Right renal cortex interstitium (tissue), 3 donors: ENCODE data around the gene CCDC195. TPM values are rescaled to one million over a fixed set of nuclear protein-coding genes. Genes with fewer than 3 reads are reported as not detected.
"Not testable (repeated sequence)": the region's sequence is repeated elsewhere in the genome, so short reads cannot be mapped to it uniquely, and the experiment has no call there.

Experiments used
- DNase-seq, 3 donors: peaks; one replicate each; pipeline ENCODE4 v3.0.0-alpha.2; 2013; ENCODE audit warnings: low read depth in 3 of 3, low spot score in 2 of 3
- polyA plus RNA-seq, 3 donors: library from polyadenylated mRNA; unstranded; fragments of 120-200 nt; gene quantifications; one replicate each; pipeline ENCODE4 v1.2.1, GENCODE V29; 2013; ENCODE audit not compliant: insufficient read length in 3 of 3

Gene CCDC195
- polyA plus RNA-seq, 3 donors = not detected

DNA sequence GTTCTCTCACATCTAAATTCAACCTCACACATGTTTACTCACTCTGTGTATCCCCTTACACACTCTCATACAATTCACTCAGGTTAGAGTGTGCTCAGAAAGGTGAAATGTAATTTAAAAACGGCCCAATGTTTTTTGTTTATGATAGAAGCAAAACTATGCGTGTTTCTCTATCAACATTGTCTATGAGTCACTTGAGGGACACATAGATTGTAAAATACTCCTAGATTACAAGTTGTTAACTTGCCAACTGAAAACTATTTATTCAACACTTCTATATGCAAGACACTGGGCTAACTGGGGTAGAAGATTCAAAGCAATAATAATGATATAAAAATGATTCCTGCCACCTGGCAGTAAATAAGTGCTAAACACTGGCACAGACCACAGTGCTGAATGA is 24.6 kb downstream of the CCDC195 start:
- DNase-seq = no peak

DNA sequence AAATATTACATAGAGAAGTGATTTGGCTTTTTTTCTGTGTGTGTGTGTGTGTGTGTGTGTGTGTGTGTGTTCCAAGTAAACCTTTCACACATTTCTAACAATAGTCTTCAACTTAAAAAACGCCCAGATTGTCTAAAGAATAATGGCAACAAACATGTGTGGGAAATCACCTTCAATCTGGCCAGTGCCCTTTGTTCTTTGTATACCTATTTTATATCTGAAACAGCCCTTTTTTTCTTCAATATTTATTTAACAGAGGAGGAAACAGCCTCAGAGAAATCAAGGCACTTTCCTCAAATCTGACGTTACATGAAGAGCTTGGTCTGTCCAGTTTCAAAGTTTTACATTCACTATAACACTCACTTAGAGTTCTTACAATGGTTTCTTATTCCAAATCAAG is 25.3 kb downstream of the CCDC195 start:
- no peak for DNase-seq

DNA sequence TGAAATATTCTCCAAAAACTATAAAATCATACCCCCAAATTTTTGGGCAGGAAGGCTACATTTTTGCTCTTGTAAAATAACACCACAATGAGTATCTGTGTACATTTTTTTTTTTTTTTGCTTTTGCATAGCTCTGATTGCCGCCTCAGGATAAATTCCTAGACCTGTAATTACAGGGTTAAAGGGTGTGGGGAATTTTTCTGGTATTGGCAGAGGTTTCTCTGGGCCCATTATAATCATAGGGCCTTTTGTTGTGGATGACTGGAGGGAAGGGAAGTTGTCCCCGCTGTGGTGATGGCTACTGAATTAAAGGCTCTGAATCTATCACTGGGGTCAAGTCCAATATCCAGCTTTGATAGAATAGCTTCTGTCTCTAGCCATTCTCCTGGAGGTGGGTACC is 26.6 kb downstream of the CCDC195 start:
- DNase-seq = no peak

- DNase-seq = no peak
Measured at GRCh38 chr2:224688997-224689396, 27.2 kb downstream of the CCDC195 start.

DNA sequence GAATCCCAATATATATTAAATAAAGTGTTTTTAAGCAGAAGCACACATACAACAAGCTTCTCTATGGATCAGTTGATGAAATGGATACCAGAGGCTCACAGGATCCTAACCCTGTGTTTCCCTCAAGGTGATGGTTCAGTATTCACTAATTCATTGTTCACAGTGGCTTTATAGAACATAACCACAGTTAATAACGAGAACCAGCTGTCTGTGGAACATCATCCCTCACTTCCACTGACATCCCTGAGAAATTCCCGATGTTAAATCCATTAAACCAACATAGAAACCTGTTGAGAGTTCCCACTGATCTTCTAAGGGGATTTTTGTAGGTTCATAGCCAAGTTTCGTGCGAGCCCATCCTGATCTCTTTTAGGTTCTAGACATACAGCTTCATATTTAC is 29.0 kb downstream of the CCDC195 start:
- no peak for DNase-seq

DNA sequence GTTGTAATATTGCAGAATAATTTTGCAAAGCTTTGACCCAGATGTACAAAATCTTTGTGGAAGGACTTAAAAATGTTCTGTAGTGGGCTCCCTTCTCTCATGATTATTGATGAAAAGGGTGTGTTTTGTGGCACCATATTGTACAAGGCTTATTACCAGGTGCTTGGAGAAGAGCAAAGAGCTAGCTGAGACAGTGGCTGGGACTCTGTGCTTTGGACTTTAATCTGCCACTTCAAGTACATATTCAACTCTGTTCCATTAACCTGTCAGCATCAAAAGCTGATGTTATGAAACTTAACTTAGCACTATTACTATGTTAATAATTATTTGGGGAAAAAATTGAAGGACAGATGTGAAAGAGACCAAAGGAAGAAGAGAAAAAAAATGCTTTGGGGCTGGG is 31.0 kb downstream of the CCDC195 start:
- DNase-seq = no peak

- DNase-seq = no peak
Measured at GRCh38 chr2:224682134-224682533, 34.0 kb downstream of the CCDC195 start.

DNA sequence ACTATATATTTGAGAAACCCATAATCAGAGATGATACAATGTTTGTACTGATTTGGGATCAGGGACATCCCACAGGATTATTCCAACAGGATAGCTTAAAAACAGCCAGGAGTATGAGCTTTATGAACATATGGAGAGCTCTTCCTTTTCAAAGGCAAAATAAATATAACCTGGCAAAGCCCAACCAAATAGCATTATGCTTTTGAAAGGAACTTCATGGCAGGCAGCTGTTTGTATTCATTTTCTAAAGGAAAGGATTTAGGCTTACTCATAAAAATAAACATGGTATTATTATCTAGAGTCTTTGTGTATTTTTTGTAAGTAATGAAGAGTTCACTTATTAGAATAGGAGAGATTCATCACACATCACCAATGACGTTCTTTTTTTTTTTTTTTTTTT is 44.4 kb downstream of the CCDC195 start:
- no peak for DNase-seq

DNA sequence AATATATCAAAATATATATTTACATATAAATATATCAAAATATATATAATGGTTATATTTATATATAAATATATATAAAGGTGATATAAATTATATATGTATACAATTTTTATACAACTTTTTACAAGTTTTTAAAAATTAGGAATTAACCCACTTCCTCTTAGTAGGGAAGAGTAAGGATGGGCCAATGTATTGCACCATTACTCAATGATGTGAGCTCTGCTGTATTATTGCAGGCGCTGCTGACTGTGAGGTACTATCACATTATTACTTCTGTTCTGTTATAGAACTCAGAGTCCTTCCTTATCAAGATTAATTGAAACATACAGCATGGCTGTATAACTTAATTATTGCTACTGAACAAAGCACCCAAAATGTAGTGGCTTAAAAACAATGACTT is 46.0 kb downstream of the CCDC195 start:
- DNase-seq = no peak

DNA sequence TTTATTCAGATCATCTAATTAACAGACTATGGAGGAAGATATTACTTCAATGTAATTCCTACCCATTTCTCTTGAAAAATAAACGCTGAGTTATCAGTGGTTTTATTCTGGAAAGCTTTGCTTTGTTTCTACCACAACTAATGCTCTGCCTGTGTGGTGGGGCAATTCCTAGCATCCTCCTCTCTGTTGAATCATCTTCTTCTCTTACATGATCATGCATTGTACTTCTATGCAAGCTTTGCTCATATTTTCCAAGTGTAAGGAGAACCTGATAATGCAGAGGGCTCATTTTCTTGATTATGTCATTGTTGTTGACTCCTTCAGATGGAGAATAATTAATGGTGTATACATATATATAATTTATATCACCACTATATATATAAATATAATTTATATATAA is 46.7 kb downstream of the CCDC195 start:
- no peak for DNase-seq

DNA sequence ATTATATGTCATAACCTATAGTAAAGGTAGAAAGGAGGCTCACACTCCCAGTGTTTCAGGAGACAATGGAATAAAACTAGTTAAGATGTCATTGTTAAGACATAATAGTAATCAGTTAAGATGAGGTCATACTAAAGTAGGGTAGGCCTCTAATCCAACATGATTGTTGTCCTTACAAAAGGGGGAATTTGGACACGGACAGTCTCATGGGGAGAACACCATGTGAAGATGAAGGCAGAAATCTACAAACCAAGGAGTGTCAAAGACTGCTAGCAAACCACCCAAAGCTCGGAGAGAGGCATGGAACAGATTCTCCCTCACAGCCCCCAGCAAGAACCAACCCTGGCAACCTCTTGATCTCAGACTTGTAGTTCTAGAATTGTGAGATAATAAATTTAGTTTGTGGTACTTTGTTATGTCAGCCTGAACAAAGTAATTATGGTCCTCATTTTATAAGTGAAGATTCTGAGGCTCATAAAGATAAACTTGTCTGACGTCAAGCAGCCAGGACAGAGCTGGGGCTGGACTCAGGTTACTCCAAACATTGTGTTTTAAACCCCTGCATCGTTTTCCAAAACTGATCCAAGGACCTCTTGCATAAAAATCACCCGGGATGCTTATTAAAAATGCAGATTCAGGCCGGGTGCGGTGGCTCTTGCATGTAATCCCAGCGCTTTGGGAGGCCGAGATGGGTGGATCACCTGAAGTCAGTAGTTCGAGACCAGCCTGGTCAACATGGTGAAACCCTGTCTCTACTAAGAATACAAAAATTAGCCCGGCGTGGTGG is 47.8 kb downstream of the CCDC195 start:
- DNase-seq = no peak

DNA sequence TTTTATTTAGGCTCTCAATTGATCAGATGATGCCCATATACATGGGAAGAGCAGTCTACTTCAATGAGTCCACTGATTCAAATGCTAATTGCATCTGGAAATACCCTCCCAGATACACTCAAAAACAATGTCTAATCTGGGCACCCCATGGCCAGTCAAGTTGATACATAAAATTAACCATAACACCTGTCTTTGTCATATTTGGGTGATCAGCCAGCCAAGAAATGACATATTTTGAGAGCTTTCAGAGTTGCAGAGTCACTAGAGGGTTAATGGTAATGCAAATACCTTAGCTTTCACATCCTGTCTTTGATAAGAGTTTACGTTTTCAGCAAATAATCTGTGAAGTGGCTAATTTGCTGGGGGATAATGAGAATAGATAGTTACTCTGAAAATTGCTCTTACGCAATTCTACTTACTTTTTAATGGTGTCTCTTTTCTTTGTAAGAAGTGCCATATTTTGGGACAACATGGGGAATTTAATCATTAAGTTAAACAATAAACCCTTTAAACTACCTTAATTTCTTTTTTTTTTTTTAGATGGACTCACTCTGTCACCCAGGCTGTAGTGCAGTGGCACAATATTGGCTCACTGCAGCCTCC is 49.1 kb downstream of the CCDC195 start:
- DNase-seq = no peak

- DNase-seq = not testable (repeated sequence)
Measured at GRCh38 chr2:224663322-224663721, 52.8 kb downstream of the CCDC195 start.

DNA sequence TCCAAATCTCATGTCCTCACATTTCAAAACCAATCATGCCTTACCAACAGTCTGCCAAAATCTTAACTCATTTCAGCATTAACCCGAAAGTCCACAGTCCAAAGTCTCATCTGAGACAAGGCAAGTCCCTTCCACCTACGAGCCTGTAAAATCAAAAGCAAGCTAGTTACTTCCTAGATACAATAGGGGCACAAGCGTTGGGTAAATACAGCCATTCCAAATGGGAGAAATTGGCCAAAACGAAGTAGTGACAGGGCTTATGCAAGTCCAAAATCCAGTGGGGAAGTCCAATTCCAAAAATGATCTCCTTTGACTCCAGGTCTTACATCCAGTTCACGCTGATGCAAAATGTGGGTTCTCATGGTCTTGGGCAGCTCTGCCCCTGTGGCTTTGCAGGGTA is 54.5 kb downstream of the CCDC195 start:
- DNase-seq = not testable (repeated sequence)

DNA sequence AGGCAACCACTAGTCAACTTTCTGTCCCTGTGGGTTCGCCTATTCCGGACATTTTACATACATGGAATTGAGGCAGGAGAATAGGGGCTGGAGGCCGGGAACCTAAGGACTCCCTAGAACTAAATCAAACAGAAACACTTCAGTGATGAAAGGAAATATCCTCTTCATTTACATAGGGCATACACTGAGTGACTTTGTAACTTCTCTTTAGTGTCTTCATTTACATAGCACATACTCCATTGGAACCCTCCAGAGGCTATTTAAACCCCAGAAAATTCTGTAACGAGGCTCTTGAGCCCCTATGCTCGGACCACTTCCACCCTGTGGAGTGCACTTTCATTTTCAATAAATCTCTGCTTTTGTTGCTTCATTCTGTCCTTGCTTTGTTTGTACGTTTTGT is 56.5 kb downstream of the CCDC195 start:
- no peak for DNase-seq

- no peak for DNase-seq
Measured at GRCh38 chr2:224658780-224659405, 57.3 kb downstream of the CCDC195 start.

DNA sequence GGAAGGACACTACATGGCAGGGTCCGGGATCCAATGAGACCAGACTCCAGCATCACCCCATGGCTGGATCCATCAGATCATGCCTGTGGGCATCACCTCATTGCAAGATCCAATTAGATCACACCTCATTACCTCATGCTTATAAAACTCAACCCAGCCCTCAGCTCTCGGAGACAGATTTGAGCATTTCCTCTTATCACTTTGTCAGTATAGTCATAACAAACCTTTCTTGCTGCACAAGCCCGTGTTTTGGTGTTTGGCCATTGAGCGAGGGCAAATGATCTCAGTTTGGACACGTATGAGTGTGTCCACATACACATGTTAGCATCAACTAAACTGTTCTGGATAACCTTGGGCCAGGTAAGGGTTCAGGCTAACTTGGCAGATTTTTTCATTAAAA is 58.8 kb downstream of the CCDC195 start:
- DNase-seq = no peak

DNA sequence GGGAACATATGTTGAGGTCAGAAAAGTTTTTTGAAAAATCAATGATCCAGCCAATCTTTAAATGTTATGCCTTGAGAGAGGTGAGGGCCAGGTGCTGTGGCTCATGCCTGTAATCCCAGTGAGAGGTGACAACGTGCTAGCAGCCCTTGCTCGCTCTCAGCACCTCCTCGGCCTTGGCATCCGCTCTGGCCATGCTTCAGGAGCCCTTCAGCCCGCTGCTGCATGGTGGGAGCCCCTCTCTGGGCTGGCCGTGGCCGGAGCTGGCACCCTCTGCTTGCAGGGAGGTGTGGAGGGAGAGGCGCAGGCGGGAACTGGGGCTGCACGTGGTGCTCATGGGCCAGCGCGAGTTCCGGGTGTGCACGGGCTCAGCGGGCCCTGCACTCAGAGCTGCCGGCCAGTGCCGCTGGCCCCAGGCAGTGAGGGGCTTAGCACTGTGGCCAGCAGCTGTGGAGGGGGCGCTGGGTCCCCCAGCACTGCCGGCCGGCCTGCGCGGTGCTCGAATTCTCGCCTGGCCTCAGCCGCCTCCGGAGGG is 61.1 kb downstream of the CCDC195 start:
- no peak for DNase-seq
